Stimulated activated CD4-positive, alpha-beta T cell treated with anti-CD3 and anti-CD28 coated beads, Interleukin-2, amount 100 ng/mL, for 4 hours (primary cell): ENCODE data around the gene PCARE.
"Not testable (repeated sequence)": the region's sequence is repeated elsewhere in the genome, so short reads cannot be mapped to it uniquely, and the experiment has no call there.

ENCODE experiments used
- DNase-seq: peaks from one replicate; pipeline ENCODE4 v3.0.0-alpha.2; 2020; ENCODE audit warnings: low read depth

The PCARE gene

DNA sequence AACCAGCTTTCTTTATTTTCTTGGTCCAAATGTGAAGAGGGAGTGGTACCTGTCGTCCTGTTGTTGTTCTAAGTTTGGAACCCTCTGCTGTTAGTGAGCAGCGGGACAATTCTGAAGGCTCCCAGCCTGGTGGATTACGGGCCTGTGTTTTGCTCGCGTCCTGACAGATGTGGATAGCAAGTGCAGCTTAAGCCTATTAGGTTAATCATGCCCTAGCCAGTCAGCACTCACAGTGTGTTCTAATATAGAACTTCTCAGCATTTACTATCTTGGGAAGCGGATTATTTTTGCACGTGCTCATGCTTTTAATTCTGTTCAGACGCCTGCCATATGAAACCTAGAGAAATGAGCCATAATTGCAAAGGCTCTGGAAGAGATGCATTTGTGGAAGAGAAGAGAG, at the start of gene PCARE:
Gene PCARE, minus strand, starts transcription at position 113 of the 400 bp plus-strand sequence. CDS start 262 bp downstream, outside the sequence.
- DNase-seq, result no peak

DNA sequence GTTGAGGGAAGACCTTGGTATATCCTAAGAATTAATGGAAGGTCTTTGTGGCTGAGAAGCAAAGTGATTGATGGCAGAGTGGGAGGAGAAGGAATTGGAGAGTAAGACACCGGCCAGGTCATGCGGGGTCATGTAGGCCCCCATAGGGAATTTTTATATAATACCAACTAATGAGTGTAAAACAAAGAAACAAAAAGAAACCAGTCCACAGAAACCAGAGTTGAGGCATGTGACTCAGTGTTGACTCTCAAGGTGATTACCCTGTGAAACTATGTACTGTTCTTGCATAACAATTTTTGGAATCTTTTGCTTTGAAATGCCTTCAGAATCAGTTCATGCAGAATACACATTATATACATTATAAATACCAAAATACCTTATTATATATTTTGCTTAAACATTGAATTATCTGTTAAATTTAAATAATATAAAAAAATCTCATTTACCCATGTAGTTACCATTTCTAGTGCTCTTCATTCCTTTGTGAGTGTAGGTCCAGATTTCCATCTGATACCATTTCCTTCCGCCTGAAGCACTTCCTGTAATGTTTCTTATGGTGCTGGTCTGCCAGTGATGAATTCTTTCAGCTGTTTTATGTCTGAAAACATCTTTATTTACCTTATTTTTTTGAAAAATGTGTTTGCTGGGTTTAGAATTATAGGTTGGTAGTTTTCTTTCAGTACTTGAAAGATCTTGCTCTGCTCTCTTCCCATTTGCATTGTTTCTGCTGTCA, 49.5 kb upstream of the PCARE start:
- DNase-seq, result no peak

DNA sequence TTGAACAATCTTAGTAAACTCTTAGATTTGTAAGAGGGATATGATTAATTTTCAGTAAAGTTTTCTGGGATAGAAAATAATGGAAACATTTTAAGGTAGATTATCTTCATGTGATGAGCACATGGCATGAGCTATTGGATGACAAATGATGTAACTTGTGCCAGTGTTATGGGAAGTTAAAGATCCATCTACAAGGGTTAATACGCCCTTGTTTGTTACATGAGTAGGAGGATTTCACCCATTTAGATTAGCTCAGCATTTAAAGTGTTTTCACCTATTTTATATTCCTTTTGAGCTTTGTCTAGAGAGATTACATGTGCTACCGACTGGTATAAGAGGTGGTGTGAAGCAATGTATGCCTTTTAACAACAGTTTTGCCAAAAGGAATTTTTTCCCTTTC, 46.5 kb upstream of the PCARE start:
- DNase-seq, result no peak

DNA sequence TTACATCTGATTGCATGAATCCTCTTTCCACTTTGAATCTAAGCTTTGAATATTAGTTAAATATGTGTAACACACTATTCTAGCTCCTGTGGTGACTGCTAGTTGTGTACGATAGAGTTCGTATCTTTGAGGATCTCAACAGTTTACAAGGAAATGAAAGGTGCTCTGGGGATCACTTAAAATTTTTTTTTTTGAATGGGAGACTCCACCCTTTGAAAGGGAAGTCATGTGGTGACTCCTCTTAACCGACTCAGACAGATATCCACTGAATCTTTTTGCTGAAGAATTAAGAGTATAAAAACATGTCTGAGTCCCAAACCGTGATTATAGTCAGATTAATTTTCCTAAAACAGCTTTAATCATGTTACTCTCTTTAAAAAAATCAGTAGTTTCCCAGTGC, 44.9 kb upstream of the PCARE start:
- DNase-seq, result no peak

DNA sequence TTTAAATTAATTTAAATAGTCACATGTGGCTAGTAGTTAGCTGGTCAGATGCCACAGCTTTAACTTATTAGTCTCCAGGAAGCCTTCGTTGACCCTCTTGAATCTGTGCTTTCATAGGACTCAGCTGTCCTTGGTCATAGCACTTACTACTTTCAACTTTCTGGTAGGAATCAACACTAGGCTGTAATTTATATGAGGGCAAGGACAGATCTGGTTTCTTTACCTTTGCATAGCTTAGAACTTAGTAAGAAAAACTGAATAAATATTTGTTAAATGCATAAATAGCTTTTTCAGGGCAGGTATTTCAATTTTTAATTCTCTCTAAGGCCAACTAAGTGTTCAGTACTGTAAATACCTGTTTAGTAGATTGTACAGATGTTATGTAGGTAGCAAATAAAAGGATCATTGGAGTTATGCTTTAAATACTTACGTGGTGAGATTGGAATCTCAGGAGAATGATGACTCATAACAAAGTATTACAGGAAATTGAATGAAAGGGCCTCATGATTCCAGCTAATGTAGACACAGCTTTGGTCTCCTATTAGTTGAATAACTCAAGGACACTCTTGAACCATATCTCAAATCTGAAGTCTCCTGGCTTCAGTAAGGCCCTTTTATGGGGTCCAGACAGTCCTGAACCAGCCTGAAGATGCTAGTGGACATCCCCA, 43.4 kb upstream of the PCARE start:
- DNase-seq, result no peak

DNA sequence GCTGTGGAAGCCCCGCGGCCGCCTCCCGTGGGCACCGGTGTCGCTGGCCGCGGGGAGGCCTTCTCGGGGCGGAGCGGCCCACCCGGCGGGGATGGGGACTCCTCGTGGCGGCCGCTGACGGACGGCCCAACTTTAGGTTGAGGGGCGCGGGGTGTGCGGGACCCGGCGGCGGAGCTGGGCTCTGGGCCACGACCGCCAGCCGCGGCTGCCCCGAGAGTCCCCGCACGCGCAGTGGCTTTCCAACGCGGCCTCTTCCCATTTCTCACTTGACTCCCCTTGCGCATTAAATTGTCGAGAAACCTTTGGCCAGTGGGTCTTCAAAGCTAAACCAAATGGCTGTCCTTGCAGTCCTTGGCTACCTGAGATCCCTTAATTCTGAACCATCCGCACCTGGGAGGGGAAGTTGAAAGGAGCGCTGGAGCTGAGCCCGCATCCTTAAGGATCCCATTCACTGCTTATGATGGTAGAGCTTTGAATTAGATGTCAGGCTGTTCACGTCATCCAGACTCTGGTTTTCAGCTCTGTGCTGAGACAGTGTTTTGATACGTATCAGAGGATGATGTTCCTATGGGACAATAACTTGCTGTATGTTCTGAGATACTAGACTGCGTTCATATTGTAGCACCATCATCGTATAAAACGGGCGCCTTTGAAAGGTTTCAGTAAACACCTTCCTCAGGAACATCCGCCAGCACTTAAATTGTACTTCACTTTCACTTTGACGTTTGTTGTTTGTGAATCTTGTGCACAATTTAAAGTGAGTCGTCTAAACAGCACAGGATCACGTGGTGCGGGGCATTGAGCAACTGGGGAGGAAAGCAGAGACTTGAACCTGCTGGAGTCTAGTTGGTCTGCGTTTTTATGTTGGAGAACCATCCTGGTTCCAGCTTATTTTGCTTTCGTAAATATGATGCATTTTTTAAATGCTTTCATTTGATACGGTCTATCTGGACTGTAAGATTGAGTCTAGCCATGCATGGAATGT, 41.8 kb upstream of the PCARE start:
- DNase-seq, result peak; percentile 54

DNA sequence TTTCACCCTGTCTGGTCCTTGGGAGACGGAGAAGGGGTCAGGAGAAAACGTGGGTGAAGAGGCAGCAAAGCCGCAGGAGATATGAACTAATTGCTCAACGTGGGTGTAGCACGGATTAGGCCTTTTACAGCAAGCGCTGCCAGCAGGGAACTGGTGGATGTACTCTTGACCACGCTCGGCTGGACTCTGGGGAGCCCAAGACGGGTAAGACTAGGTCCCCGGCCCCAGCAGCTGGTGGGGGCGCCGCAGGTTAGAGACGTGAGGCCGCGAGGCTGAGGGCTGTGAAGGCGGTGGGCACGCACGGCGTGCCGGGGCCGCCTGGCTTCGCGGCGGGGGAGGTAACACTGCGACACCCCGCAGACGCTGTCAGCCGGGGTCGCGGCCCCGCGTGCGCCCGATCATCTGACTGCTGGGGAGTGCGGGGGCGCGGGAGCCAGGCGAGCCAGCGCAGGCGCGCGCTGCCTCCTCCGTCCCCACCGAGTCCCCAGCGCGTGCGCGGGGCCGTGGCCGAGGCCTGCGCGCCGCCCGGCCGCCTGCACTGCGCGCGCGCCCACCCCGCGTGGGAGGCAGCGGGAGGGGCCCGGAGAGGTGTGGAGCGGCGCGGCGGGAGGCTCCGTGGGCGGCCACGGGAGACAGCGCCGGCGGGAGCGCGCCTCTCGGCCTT, 40.8 kb upstream of the PCARE start, which contains the start of gene CLIP4:
Gene CLIP4, plus strand, starts transcription at position 470 of the 664 bp plus-strand sequence. CDS start 5,974 bp downstream, outside the sequence.
- peak; percentile 85 for DNase-seq

DNA sequence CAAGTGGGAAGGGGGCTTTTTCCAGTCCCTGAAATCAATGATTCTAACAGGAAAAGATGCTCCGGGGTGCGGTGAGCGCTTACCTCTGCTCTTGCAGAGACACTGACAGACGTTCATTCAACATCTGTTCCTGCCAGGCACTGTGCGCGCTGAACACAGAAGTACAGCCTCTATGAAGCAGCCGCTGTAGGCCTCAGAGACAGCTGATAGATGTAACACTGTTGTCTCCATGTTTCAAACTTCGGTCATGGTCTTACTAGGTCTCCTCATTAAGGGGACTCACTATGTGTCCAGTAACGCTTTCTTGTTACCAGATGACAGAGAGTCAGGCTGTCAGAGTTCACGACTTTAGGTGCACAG, 40.2 kb upstream of the PCARE start:
- no peak for DNase-seq

DNA sequence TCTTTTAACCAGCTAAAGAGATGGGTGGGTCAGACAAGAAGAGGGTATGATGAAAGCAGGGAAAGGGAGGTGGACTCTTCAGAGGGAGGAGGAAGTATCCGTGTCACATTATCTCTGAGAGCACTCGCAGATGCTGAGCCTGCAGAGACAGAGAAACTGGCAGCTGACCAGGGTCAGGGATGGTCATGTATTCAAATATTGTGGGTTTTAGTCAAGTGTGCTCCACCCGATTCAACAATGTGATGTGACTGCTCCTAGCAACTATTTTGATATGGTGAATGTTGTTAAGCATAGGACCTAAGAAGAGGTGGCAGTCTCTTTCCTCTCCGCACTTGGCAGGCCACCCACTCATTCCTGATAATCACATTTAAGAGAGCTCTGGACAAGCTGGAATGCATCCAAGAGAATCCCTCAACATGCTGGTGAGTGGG, 39.6 kb upstream of the PCARE start:
- DNase-seq, result no peak

DNA sequence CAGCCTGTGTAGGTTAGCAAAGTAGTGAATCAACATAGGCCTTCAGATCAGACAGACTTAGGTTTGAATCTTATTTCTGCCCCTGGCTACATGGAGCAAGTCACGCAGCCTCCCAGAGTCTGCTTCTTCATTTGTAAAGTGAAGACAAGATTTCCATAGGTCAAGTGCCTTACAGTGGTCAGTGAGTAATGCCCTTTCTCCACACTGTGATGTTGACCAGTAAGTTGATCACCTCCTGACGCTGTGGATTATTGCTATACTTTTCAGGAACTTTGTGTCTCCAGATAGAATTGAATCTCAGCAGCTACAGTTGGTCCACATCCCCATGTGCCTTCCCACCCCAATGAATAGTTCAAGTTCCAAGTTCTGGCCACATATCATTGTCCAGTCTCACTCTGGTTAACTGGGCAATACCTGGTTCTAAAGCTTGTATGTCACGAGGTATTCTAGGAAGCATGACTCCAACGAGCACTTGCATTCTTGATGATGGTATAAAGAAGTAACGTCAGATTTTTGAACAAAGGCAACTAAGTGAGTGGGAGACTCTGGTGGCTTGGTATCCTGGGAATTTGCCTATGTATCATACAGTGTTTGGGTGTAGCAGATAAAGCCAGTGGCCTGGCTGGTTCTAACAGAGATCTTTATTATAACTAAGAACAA, 38.8 kb upstream of the PCARE start:
- no peak for DNase-seq

DNA sequence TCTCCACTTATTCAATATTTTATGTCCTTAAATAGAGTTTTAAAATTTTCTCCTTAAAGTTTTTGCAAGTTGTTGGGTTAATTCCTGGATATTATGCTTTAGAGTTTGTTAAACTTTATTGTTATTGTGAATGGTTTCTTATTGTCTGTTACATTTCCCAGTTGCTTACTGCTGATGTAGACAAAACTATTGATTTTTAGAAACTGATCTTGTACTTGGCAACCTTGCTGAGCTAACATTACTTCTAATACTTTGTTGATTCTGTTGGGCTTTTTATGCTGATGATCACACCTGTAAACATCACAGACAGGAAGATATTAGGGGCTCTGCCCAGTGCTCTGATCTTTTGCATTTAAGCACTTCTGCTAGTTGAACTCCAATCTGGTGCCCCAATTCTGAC, 38.1 kb upstream of the PCARE start:
- no peak for DNase-seq

DNA sequence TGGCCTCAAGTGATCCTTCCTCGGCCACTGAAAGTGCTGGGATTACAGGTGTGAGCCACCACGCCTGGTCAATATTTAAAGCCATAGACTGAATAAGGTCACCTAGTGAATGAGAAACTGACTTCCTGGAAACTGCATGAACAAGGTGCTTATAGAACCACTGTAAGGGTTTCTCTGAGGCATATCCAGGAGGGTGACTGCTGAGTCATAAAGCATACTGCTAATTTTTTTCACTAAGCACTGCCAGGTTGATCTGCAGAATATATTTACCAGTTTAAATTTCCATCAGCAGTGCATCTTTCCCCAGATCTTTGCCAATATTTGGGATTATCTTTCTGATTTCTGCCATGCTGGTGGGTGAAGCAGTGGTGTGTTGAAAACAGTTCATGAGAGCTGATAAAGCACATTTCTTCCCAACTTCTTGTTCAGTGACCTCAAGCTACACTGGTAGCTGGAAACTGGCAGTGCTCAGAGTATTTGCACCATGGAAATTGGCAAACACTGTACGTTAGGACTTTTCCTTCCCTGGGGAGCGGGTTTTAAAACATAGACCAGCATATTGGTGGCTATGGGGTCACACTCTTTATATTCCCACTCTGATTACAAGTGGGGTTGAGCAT, 36.7 kb upstream of the PCARE start:
- no peak for DNase-seq

DNA sequence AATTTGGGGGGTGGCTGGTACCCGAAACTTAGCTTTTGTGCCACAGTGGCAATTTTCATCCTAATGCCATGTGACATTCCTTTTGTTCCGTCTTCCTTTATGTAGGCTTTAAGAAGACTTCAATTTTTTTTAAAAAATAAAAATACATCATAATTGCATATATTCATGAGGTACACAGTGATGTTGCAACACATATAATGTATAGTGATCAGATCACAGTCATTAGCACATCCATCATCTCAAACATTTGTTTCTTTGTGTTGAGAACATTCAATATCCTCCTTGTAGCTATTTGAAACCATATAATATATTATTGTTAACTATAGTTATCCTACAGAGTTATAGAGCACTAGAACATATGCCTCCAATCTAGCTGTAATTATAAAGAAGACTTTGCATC, 34.9 kb upstream of the PCARE start:
- DNase-seq, result no peak

DNA sequence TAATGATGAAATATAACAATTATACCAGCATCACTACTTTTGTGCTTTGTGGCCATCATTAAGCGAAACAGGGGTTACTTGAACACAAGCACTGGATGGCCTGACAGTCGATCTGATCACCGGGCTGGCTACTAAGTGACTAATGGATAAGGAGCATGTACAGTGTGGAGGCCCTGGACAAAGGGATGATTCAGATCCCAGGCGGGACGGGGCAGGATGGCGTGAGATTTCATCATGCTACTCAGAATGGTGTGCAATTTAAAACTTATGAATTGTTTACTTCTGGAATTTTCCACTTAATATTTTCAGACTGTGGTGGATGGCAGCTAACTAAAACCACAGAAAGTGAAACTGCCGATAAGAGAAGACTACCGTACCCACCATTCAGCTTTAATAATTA, 33.9 kb upstream of the PCARE start:
- DNase-seq, result no peak

DNA sequence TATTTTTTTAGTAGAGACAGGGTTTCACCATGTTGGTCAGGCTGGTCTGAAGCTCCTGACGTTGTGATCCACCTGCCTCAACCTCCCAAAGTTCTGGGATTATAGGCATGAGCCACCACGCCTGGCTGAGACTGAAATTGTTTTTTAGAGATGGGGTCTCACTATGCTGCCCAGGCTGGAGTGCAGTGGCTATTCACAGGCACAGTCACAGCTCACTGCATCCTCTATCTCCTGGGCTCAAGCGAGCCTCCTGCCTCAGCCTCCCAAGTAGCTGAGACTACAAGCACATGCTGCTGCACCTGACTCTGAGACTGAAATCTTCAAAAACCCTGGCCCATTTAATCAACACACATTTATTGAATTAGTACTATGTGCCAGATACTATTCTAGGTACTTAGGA, 33.2 kb upstream of the PCARE start:
- DNase-seq, result not testable (repeated sequence)

DNA sequence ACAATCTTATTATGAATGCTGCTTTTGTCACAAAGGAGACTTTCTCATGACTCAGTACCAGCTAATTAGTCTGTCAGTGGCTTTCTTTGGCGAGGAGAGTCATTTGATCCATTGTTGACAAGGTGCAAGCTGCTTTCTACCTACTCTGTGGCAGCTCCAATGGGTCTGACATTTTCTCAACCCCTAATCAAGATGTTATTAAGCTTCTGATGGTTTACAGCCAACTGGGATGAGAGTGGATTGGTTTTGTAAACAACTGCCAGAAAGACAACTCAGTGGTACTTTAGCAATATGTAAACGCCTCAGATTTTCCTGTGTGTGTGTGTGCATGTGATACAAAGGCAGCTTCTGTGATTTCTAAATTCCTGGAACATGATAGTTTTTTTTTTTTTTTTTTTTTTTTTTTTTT, 32.7 kb upstream of the PCARE start:
- DNase-seq, result no peak

DNA sequence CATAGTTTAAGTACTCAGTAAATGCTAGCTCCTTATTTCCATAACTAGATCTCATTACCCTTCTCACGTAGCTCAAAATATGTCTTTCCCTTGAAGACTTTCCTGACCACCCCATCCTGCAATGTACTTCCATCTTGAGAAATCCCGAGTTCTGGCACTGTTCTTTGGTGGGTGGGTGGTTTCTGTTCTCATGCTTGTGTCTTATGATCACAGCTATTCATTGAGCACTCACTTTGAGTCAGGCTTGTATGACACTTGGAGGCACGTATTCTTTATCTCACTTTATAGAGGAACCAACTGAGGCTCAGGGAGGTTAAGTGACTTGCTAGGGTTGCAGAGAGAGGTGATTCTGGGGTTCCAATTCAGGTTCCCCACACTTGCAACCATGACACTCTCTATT, 31.9 kb upstream of the PCARE start:
- no peak for DNase-seq

DNA sequence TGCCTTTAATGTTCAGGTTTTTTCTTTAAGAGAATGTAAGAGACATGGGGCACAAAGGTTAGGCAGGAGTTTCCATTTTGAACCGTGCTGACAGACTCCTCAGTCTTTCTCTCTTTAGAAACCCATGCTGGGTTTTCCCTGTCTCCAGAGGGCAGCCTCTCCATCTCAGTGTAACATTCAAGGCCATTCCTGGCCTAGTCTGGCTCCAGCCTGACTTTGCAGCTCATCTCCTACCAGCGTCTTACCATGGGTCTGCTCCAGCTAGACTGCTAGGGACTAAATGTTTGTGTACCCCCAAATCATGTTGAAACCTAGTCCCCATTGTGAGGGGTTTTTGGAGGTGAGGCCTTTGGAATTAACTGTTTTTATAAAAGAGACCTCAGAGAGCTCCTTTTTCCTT, 31.1 kb upstream of the PCARE start:
- DNase-seq, result no peak

DNA sequence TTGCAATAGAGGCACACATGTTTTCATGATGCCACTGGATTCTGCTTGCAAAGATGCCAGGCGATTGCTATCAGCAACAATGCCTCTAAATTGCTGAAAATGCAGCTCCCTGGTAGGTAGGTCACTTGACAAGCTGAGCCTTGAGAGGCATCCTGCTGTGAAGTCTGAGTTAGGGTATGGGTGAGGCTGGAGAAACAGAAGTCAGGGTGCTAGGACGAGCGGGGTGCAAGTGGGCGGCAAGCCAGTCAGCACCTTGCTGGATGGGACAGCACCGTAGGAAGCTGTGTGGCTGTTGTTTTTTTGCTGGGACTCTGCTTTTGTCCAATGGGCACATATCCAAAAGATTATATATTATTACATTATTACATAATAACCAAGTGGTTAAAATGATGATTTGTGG, 30.4 kb upstream of the PCARE start:
- DNase-seq, result no peak

DNA sequence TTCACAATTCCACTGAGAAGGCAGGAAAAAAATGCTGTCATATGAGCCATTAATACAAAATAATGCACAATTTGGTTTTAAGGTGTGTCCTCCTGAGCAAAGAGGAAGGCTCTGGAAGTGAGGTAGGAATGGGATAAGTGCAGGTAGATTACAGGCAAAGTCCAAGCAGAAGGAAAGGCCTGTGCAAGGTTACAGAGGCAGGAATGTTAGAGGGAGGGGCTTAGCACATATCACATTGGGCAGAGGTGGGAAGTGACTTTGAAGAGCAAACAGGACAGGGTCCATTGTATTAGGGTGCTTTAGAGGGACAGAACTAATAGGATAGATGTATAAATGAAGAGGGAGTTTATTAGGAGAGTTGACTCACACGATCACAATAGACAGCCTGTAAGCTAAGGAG, 26.2 kb upstream of the PCARE start:
- DNase-seq, result no peak

DNA sequence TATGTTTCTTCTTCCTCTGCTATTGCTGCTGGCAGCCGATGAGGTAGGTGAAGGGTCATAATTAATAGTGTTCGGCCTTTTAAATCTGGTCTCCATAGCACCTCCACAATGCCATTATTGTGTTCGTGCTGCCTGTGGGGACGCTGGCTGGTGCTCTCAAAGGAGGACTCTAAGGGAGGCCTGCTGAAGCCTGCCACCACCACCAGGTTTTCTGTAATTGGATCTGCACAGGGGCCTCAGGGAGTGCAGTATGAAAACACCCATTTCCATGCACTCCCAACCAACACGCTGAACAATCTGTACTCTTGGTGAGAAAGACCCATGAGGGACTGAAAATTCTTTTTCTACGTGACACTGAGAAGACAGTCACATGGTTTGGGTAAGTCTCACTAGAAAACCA, 23.2 kb upstream of the PCARE start:
- DNase-seq, result no peak
